Stomach (tissue), 4 donors: ENCODE results near the gene VWCE.
"Not testable (repeated sequence)": the region's sequence is repeated elsewhere in the genome, so short reads cannot be mapped to it uniquely, and the experiment has no call there.

ENCODE experiments used
- CTCF ChIP-seq, 7 experiments: fragments of 450-650 bp in 4 of 7; fragments of 200-600 bp in 3 of 7; sonication (generic) in 3 of 7; IDR thresholded peaks; one replicate each; pipeline ENCODE4 v1.5.1; 2016 to 2019; ENCODE audit warnings: antibody characterized with exemption in 7 of 7, control low read depth in 2 of 7, mild to moderate bottlenecking in 1 of 7
- POLR2A ChIP-seq, 4 donors: fragments of 450-650 bp; IDR thresholded peaks; one replicate each; pipeline ENCODE4 v1.6.1; 2016; ENCODE audit warnings: antibody characterized with exemption in 4 of 4, control low read depth in 2 of 4, mild to moderate bottlenecking in 1 of 4, moderate library complexity in 1 of 4
- POLR2AphosphoS5 ChIP-seq, 3 donors: sonication (generic); formaldehyde crosslinking; IDR thresholded peaks; one replicate each; pipeline ENCODE4 v1.6.1; 2016; ENCODE audit warnings: antibody characterized with exemption in 3 of 3

DNA sequence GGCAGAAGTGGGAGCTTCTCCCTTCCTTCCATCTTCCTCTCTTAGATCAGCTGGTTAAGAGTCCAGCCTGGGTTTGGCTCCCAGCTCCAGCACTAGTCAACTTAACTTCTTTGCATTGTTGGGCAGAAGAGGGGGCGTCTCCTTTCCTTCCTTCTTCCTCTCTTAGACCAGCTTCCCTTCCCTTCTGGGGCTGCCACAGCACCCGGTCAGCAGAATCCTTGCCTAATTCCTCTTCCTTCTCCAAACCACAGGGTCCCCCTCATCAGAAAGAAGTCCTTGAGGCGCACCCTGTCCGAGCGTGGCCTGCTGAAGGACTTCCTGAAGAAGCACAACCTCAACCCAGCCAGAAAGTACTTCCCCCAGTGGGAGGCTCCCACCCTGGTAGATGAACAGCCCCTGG is 72.4 kb downstream of the VWCE start:
- not testable (repeated sequence) for TF ChIP-seq CTCF, POLR2A, POLR2AphosphoS5 (IDR thresholded peaks at IDR 0.05)
